HCT116 (cell line): ENCODE results near the gene PRRT4.

Experiments used
- CTCF ChIP-seq, 3 experiments: fragments of 200-600 bp in 1 of 3; sonication (generic) in 1 of 3; IDR thresholded peaks in 2 of 3; conservative IDR thresholded peaks in 1 of 3; 2 replicates each; pipeline ENCODE4 v1.5.1; 2012 to 2017; ENCODE audit warnings: low read depth in 2 of 3, low read length in 2 of 3, antibody characterized with exemption in 1 of 3, borderline replicate concordance in 1 of 3, control low read depth in 1 of 3, mild to moderate bottlenecking in 1 of 3, mixed read lengths in 1 of 3, mixed run types in 1 of 3, moderate library complexity in 1 of 3; ENCODE audit not compliant: insufficient read depth in 1 of 3
- POLR2A ChIP-seq: IDR thresholded peaks from 2 replicates; pipeline ENCODE4 v1.7.0; 2011; ENCODE audit warnings: borderline replicate concordance; ENCODE audit not compliant: insufficient read depth, insufficient read length; ENCODE audit errors: extremely low read depth
- SIN3A ChIP-seq: IDR thresholded peaks from 2 replicates; pipeline ENCODE4 v1.6.1; 2012; ENCODE audit warnings: low read depth
- TF ChIP-seq, protein P1 (sequence below): IDR thresholded peaks from 2 replicates; pipeline ENCODE4 v1.6.1; 2012

DNA sequence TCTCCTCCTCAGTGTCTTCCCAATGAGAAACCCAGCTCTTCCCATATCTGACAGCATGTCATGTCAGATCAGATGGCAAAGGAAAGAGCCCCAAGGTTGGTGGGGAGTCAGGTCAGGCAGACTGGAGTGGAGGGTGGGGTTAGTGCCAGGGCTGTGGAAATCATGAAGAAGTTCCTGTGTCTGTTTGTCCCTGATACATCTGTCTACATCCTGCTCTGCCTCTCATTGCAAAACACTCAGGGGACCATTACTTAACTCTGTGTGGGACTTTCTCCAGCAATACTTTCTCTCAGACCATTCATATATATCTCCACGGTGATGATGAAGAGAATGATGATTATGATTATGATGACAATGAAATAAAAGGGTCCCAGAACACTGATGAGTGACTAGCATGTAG lies 3.3 kb downstream of the PRRT4 start:
- TF ChIP-seq SIN3A (no peak), CTCF (IDR thresholded peaks at IDR 0.05 in 2 of 3, conservative IDR thresholded peaks at IDR 0.05 in 1 of 3; ENCODE audit: borderline replicate concordance in 1 of 3, insufficient read depth in 1 of 3, low read depth in 2 of 3, low read length in 2 of 3) (no peak), POLR2A (no peak)
- TF ChIP-seq, protein P1, sequence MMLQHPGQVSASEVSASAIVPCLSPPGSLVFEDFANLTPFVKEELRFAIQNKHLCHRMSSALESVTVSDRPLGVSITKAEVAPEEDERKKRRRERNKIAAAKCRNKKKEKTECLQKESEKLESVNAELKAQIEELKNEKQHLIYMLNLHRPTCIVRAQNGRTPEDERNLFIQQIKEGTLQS: no peak
